ENCODE results near the gene BEND2.

Gene BEND2

DNA sequence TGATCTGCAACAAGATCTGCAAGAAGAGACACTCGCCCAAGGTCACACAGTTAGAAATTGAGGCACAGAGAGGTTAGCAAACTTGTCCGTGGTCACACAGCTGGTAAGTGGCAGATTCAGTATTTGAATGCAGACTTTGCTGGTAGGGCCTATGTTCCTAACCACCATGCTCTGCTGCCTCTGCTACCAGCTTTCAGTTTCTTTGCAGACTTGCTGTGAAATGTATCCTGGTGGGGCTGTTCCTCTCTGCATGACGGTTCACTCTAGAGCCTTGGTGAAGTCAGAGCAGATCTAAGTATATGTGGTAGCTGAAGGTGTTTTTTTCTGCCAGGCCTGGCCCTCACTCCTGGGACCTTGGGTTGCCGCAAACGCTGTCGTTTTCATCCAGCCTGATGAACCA, 87.1 kb downstream of the BEND2 start:
- no peak for ATAC-seq

DNA sequence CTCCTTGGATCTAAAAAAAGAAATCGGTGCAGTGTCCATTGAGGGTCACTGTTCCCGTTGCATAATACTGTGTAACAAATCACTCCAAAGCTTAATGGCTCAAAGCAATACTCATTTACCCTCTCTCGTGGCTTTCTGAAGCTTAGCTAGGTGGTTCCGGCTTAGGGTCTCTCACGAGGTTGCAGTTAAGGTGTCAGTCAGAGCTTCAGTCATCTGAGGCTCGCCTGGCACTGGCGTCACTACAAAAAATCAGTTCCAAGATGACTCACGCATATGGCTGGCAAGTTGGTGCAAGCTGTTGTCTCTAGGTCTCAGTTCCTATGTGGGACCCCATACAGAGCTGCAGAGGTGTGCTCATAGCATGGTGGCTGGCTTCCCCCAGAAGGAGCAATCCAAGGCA, 91.0 kb downstream of the BEND2 start:
- no peak for ATAC-seq

DNA sequence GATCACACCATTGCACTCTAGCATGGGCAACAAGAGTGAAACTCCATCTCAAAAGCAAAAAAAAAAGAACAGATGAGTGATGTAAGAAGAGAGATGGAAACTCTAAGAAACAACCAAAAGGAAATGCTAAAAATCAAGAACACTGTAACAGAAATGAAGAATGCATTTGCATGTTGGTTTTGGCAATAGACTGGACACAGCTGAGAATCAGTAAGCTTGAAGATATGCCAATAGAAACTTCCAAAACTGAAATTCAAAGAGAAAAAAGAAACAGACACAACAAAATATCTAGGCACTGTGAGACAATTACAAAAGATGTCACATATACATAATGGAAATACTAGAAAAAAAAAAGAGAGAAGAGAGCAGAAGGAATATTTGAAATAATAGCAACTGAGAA, 93.7 kb downstream of the BEND2 start:
- ATAC-seq, result no peak

DNA sequence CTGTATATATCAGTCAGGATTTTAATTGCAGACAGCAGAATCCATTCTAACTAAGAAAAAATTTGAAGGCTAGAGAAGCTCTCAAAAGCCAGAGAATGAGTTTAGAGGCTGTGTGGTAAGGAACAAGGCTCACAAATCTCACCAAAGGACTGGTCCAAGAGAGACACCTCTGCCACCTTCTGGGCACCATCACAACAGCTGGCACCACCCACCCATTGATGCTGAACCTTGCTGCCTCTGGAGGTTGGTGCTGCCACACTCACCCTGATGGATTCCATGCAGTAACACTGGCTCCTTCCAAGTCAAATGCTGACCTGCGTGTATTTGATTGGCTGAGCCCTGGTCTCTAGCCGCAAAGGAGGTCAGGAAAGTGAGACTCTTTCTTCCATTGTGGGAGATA, 100.8 kb downstream of the BEND2 start:
- no peak for ATAC-seq
